Gastrocnemius medialis (tissue), 4 donors: ENCODE results near the gene HOXB8.

Experiments
- POLR2A ChIP-seq, 2 donors: fragments of 450-650 bp; IDR thresholded peaks; one replicate each; pipeline ENCODE4 v1.6.1; 2017; ENCODE audit warnings: antibody characterized with exemption in 2 of 2, mild to moderate bottlenecking in 2 of 2, moderate library complexity in 2 of 2
- TF ChIP-seq, protein P1 (sequence below), 5 experiments: fragments of 450-650 bp in 3 of 5; fragments of 200-600 bp in 2 of 5; sonication (generic) in 2 of 5; IDR thresholded peaks in 4 of 5; conservative IDR thresholded peaks in 1 of 5; 1 replicate in 4 of 5; 2 replicates in 1 of 5; pipeline ENCODE4 v1.5.1; 2016 to 2019; ENCODE audit warnings: antibody characterized with exemption in 5 of 5, mild to moderate bottlenecking in 3 of 5, moderate library complexity in 3 of 5

DNA sequence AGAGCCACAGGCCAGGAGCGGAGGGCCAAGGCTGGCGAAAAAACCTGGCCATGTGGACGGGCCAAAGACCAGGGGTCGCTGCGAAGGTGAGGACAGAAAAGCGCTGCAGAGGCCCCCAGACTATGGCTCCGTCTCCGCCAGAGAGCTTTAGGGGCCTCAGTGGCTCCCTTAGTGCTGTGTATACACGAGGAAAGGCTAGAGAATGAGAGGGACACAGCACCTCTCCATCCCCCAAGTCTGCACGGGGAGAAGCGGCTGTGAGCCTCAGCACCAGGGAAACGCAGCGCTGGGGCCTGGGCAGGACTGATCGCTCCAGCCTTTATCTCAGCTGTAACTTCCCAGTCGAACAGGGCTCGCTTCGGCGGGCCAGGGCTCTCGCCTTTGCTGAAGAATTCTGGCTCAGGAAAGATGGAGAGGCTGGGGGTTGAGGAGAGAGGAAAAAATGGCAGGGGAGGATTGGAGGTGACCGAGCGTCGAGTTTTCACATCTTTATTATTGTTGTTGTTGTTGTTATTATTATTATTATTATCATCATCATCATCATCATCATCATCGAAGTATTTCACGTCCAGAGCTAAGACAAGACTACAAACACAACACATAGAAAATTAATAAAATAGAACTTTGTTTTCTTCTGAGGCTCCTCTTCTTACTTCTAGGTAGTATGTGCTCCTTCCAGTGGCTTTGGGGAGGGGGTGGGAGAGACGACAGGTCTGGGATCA, 19.7 kb downstream of the HOXB8 start:
- TF ChIP-seq, protein P1, sequence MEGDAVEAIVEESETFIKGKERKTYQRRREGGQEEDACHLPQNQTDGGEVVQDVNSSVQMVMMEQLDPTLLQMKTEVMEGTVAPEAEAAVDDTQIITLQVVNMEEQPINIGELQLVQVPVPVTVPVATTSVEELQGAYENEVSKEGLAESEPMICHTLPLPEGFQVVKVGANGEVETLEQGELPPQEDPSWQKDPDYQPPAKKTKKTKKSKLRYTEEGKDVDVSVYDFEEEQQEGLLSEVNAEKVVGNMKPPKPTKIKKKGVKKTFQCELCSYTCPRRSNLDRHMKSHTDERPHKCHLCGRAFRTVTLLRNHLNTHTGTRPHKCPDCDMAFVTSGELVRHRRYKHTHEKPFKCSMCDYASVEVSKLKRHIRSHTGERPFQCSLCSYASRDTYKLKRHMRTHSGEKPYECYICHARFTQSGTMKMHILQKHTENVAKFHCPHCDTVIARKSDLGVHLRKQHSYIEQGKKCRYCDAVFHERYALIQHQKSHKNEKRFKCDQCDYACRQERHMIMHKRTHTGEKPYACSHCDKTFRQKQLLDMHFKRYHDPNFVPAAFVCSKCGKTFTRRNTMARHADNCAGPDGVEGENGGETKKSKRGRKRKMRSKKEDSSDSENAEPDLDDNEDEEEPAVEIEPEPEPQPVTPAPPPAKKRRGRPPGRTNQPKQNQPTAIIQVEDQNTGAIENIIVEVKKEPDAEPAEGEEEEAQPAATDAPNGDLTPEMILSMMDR (IDR thresholded peaks at IDR 0.05 in 4 of 5, conservative IDR thresholded peaks at IDR 0.05 in 1 of 5), result no peak
- no peak for TF ChIP-seq POLR2A (IDR thresholded peaks at IDR 0.05)
